H9 (cell line): ENCODE results near the gene NPY2R. TPM values are rescaled to one million over a fixed set of nuclear protein-coding genes. Genes with fewer than 3 reads are reported as not detected.

ENCODE experiments used
- DNase-seq: peaks from one replicate; pipeline ENCODE4 v3.0.0-alpha.2; 2017
- H2AFZ ChIP-seq: one replicate; pipeline ENCODE4 v1.6.1; 2013; ENCODE audit warnings: mild to moderate bottlenecking, low read length, control low read depth, moderate library complexity
- H2AK5ac ChIP-seq: 2 replicates; pipeline ENCODE4 v1.6.1; 2013; ENCODE audit warnings: low read length, control low read depth, mixed read lengths; ENCODE audit not compliant: insufficient read length
- H2BK120ac ChIP-seq: one replicate; pipeline ENCODE4 v1.6.1; 2013; ENCODE audit warnings: low read depth, mild to moderate bottlenecking, low read length, control low read depth, inconsistent platforms; ENCODE audit not compliant: poor library complexity, severe bottlenecking
- H2BK12ac ChIP-seq: 2 replicates; pipeline ENCODE4 v1.6.1; 2013; ENCODE audit warnings: low read length, control low read depth, mixed read lengths, low read depth; ENCODE audit not compliant: insufficient read length
- H2BK15ac ChIP-seq: 2 replicates; pipeline ENCODE4 v1.6.1; 2013; ENCODE audit warnings: low read depth, low read length, control low read depth
- H2BK20ac ChIP-seq: one replicate; pipeline ENCODE4 v1.6.1; 2013; ENCODE audit warnings: low read depth, mild to moderate bottlenecking, low read length, control low read depth, inconsistent platforms; ENCODE audit not compliant: poor library complexity, severe bottlenecking
- H2BK5ac ChIP-seq: 2 replicates; pipeline ENCODE4 v1.6.1; 2013; ENCODE audit warnings: low read length, control low read depth, mixed read lengths; ENCODE audit not compliant: insufficient read length
- H3K14ac ChIP-seq: 2 replicates; pipeline ENCODE4 v1.6.1; 2013; ENCODE audit warnings: low read length, control low read depth; ENCODE audit not compliant: insufficient read depth
- H3K18ac ChIP-seq: 2 replicates; pipeline ENCODE4 v1.6.1; 2013; ENCODE audit warnings: low read depth, mild to moderate bottlenecking, mixed read lengths, low read length, control low read depth; ENCODE audit not compliant: insufficient read length
- H3K23ac ChIP-seq: 2 replicates; pipeline ENCODE4 v1.6.1; 2013; ENCODE audit warnings: low read length, control low read depth, mixed read lengths, low read depth; ENCODE audit not compliant: insufficient read length
- H3K23me2 ChIP-seq: 2 replicates; pipeline ENCODE4 v1.6.1; 2013; ENCODE audit warnings: low read depth, mild to moderate bottlenecking, mixed read lengths, low read length, control low read depth; ENCODE audit not compliant: insufficient read length, poor library complexity, severe bottlenecking
- H3K27ac ChIP-seq: 2 replicates; pipeline ENCODE4 v1.5.1; 2013; ENCODE audit warnings: low read length, control low read depth, mixed read lengths, low read depth; ENCODE audit not compliant: insufficient read length
- H3K27me3 ChIP-seq: 2 replicates; pipeline ENCODE4 v1.6.1; 2013; ENCODE audit warnings: low read length, control low read depth, inconsistent platforms; ENCODE audit not compliant: insufficient read depth
- H3K4ac ChIP-seq: 2 replicates; pipeline ENCODE4 v1.6.1; 2013; ENCODE audit warnings: low read depth, mild to moderate bottlenecking, control low read depth, inconsistent platforms, low read length, moderate library complexity
- H3K4me1 ChIP-seq: 2 replicates; pipeline ENCODE4 v1.6.1; 2013; ENCODE audit warnings: low read length, control low read depth, inconsistent platforms; ENCODE audit not compliant: insufficient read depth
- H3K4me2 ChIP-seq: 2 replicates; pipeline ENCODE4 v1.6.1; 2013; ENCODE audit warnings: low read length, control low read depth, mixed read lengths; ENCODE audit not compliant: insufficient read length, insufficient read depth
- H3K56ac ChIP-seq: 2 replicates; pipeline ENCODE4 v1.6.1; 2013; ENCODE audit warnings: low read depth, mild to moderate bottlenecking, mixed read lengths, low read length, control low read depth; ENCODE audit not compliant: insufficient read length
- H3K79me1 ChIP-seq: 2 replicates; pipeline ENCODE4 v1.6.1; 2013; ENCODE audit warnings: low read depth, mild to moderate bottlenecking, moderate library complexity, low read length, control low read depth, inconsistent platforms; ENCODE audit not compliant: insufficient read depth, poor library complexity, severe bottlenecking
- H3K79me2 ChIP-seq: 2 replicates; pipeline ENCODE4 v1.6.1; 2013; ENCODE audit warnings: low read length, control low read depth, inconsistent platforms; ENCODE audit not compliant: insufficient read depth
- H3K9ac ChIP-seq: 2 replicates; pipeline ENCODE4 v1.6.1; 2013; ENCODE audit warnings: low read length, control low read depth, mixed read lengths; ENCODE audit not compliant: insufficient read length; ENCODE audit errors: extremely low read depth
- H3K9me3 ChIP-seq: one replicate; pipeline ENCODE4 v1.6.1; 2013; ENCODE audit warnings: low read depth, low read length, inconsistent platforms; ENCODE audit not compliant: control insufficient read depth
- H3T11ph ChIP-seq: one replicate; pipeline ENCODE4 v1.6.1; 2013; ENCODE audit warnings: mild to moderate bottlenecking, low read length, control low read depth, inconsistent platforms
- H4K20me1 ChIP-seq: one replicate; pipeline ENCODE4 v1.6.1; 2013; ENCODE audit not compliant: control insufficient read depth, insufficient read length, insufficient read depth
- H4K5ac ChIP-seq: 2 replicates; pipeline ENCODE4 v1.6.1; 2013; ENCODE audit warnings: low read depth, mild to moderate bottlenecking, mixed read lengths, low read length, control low read depth; ENCODE audit not compliant: insufficient read length
- H4K8ac ChIP-seq: replicated peaks from 2 replicates; pipeline ENCODE4 v1.6.1; 2013; ENCODE audit warnings: low read length, control low read depth, mixed read lengths, low read depth; ENCODE audit not compliant: insufficient read length
- H4K91ac ChIP-seq: 2 replicates; pipeline ENCODE4 v1.6.1; 2013; ENCODE audit warnings: low read depth, mild to moderate bottlenecking, moderate library complexity, mixed read lengths, low read length, control low read depth; ENCODE audit not compliant: insufficient read length
- H3K27ac Mint-ChIP-seq, 3 experiments: 2 replicates in 2 of 3; 3 replicates in 1 of 3; pipeline ENCODE4 v1.8.0; 2020 to 2021; ENCODE audit warnings: mixed read lengths in 3 of 3, mild to moderate bottlenecking in 1 of 3, moderate library complexity in 1 of 3
- H3K27me3 Mint-ChIP-seq: 2 replicates; pipeline ENCODE4 v1.8.0; 2021; ENCODE audit warnings: low read depth, mild to moderate bottlenecking, moderate library complexity, mixed read lengths
- H3K36me3 Mint-ChIP-seq, 3 experiments: 2 replicates in 2 of 3; 3 replicates in 1 of 3; pipeline ENCODE4 v1.8.0; 2020 to 2021; ENCODE audit warnings: low read depth in 3 of 3, mixed read lengths in 3 of 3; ENCODE audit not compliant: insufficient read depth in 1 of 3
- H3K4me1 Mint-ChIP-seq, 2 experiments: 2 replicates each; pipeline ENCODE4 v1.8.0; 2020; ENCODE audit warnings: mixed read lengths in 2 of 2
- H3K4me3 Mint-ChIP-seq, 2 experiments: 2 replicates in 1 of 2; 3 replicates in 1 of 2; pipeline ENCODE4 v1.8.0; 2020 to 2021; ENCODE audit warnings: mild to moderate bottlenecking in 2 of 2, mixed read lengths in 2 of 2, moderate library complexity in 1 of 2
- H3K9me3 Mint-ChIP-seq, 2 experiments: 2 replicates in 1 of 2; 3 replicates in 1 of 2; pipeline ENCODE4 v1.8.0; 2020; ENCODE audit warnings: mild to moderate bottlenecking in 2 of 2, mixed read lengths in 2 of 2, moderate library complexity in 1 of 2
- CTCF ChIP-seq: fragments of 200-600 bp; sonication (generic); conservative IDR thresholded peaks from 3 replicates; pipeline ENCODE4 v1.8.0; 2021; ENCODE audit warnings: antibody characterized with exemption, mild to moderate bottlenecking
- WGBS: extraction: QIAGEN DNeasy Blood & Tissue Kit; methylation state at CpG from one replicate; pipeline ENCODE4 v1.1.7; 2013; ENCODE audit warnings: missing lambda C conversion rate, low lambda C conversion rate, mixed read lengths; ENCODE audit not compliant: insufficient read length; ENCODE audit errors: extremely low coverage; 5-methylcytosine and 5-hydroxymethylcytosine counted together
- long read RNA-seq: library from polyadenylated mRNA; unstranded; transcript quantifications from one replicate; pipeline ENCODE4 v2.0.0, GENCODE V29; 2020
- total RNA-seq: library from RNA; stranded (reverse); gene quantifications from 2 replicates; pipeline ENCODE4 v1.2.1, GENCODE V29; 2021

NPY2R gene
- total RNA-seq = 0.09 TPM in 1 of 2 replicates, not detected in the other
- long read RNA-seq = 0 reads

DNA sequence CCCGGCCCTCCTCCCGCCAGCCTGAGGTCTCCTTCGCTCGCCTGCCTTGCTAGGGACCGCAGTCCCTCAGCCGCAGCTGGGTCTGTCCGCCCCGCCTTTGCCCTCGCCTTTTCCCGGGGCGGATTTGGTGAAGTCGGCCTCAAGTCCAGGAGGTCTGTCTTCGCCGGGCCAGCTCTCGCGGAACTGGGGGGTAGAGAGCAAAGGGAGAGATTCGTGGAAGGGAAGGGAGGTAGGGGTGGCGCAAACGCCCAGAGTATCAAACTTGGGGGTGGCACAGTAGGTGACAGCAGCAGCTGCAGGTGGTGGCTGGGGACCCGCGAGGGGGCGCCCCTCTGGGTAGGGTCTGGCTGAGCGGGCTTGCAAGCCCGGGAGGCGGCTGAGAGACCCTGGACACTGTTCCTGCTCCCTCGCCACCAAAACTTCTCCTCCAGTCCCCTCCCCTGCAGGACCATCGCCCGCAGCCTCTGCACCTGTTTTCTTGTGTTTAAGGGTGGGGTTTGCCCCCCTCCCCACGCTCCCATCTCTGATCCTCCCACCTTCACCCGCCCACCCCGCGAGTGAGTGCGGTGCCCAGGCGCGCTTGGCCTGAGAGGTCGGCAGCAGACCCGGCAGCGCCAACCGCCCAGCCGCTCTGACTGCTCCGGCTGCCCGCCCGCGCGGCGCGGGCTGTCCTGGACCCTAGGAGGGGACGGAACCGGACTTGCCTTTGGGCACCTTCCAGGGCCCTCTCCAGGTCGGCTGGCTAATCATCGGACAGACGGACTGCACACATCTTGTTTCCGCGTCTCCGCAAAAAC is at the start of gene NPY2R:
Gene NPY2R, plus strand, starts transcription at position 379 of the 797 bp plus-strand sequence. CDS start 5,304 bp downstream, outside the sequence.
- H4K20me1 ChIP-seq = no peaks in the 10 kb centered on the region
- H2BK12ac ChIP-seq = no peak within 1 kb of the TSS
- H4K5ac ChIP-seq = no peak within 1 kb of the TSS
- no peak within 1 kb of the TSS for H2AK5ac ChIP-seq
- no peaks in the 10 kb centered on the region; the same call in 1 of the 2 replicates for H3K4me1 ChIP-seq
- peak within 1 kb of the TSS; percentile 50; the same call in 1 of the 2 replicates for H3K14ac ChIP-seq
- H3K9me3 ChIP-seq = no peaks in the 10 kb centered on the region
- no peak within 1 kb of the TSS for H4K91ac ChIP-seq
- Mint-ChIP-seq H3K4me1 (peaks cover 14 to 34% of the 10 kb centered on the region in 2 experiments), H3K27ac (no peak within 1 kb of the TSS), H3K9me3 (no peaks in the 10 kb centered on the region), H3K27me3 (peaks cover 60% of the 10 kb centered on the region), H3K4me3 (peak within 1 kb of the TSS; percentile 75 to 89), H3K36me3 (no peaks in the 10 kb centered on the region; a peak in 1 of 7 replicates)
- H3K79me2 ChIP-seq = no peaks in the 10 kb centered on the region
- H3K56ac ChIP-seq = no peak within 1 kb of the TSS
- H3K23ac ChIP-seq = no peak within 1 kb of the TSS
- H2AFZ ChIP-seq = peak within 1 kb of the TSS; percentile 86
- peaks cover 7% of the 10 kb centered on the region; the same call in 1 of the 2 replicates for H3K27me3 ChIP-seq
- peak within 1 kb of the TSS; percentile 100 for H3K4me2 ChIP-seq
- no peak within 1 kb of the TSS for H2BK15ac ChIP-seq
- peak; percentile 78 for DNase-seq
- peak; percentile 67 for TF ChIP-seq CTCF
- H2BK5ac ChIP-seq = no peak within 1 kb of the TSS
- H3T11ph ChIP-seq = no peak within 1 kb of the TSS
- no CpG with 5 or more reads among the region's 55 CpGs for WGBS
- no peak within 1 kb of the TSS for H3K4ac ChIP-seq
- H2BK20ac ChIP-seq = no peak within 1 kb of the TSS
- H3K27ac ChIP-seq = no peak within 1 kb of the TSS
- no peak within 1 kb of the TSS for H3K9ac ChIP-seq
- H2BK120ac ChIP-seq = no peak within 1 kb of the TSS
- no peaks in the 10 kb centered on the region for H3K79me1 ChIP-seq
- peaks cover 15% of the 10 kb centered on the region for H3K23me2 ChIP-seq
- no peak within 1 kb of the TSS for H3K18ac ChIP-seq
- no peak within 1 kb of the TSS for H4K8ac ChIP-seq
